ENCODE measurements around the gene FCRL1.

- TF ChIP-seq POLR2AphosphoS5 (IDR thresholded peaks at IDR 0.05) (peak in 1 of 3 donors; percentile 47), CTCF (IDR thresholded peaks at IDR 0.05 in 8 of 11, conservative IDR thresholded peaks at IDR 0.05 in 3 of 11) (no peak)
Observed at GRCh38 chr1:157849229-157849875, 29.4 kb upstream of the FCRL1 start.

All from spleen (tissue), 7 donors.